OCI-LY3 (cell line): Measurements from ENCODE around the gene HMCN1.

ENCODE experiments used
- H2AFZ ChIP-seq: fragments of 200-600, 300-600 bp; shearing (Covaris generic); 2 replicates; pipeline ENCODE4 v1.6.0; 2014; ENCODE audit warnings: antibody characterized with exemption, low read depth, low read length
- H3K27ac ChIP-seq: fragments of 200-600, 300-600 bp; sonication (generic); 2 replicates; pipeline ENCODE4 v1.5.1; 2014; ENCODE audit warnings: mild to moderate bottlenecking, low read length, moderate library complexity, mixed read lengths
- H3K27me3 ChIP-seq: fragments of 200-600, 300-600 bp; sonication (generic); 2 replicates; pipeline ENCODE4 v1.6.1; 2014; ENCODE audit warnings: low read depth, low read length, mixed read lengths
- H3K36me3 ChIP-seq: fragments of 200-600, 300-600 bp; sonication (generic); replicated peaks from 2 replicates; pipeline ENCODE3; 2014; ENCODE audit warnings: low read depth, low read length, mixed read lengths
- H3K4me1 ChIP-seq: fragments of 300-600, 200-600 bp; sonication (generic); 2 replicates; pipeline ENCODE4 v1.6.1; 2014; ENCODE audit warnings: low read length, mixed read lengths
- H3K4me2 ChIP-seq: fragments of 200-600, 300-600 bp; sonication (generic); 2 replicates; pipeline ENCODE4 v1.6.1; 2014; ENCODE audit warnings: low read length, mixed read lengths
- H3K4me3 ChIP-seq: fragments of 300-600, 200-600 bp; sonication (generic); 2 replicates; pipeline ENCODE4 v1.5.1; 2014; ENCODE audit warnings: antibody characterized with exemption, mild to moderate bottlenecking, low read length, moderate library complexity
- H3K79me2 ChIP-seq: fragments of 300-600, 200-600 bp; shearing (Covaris generic); 2 replicates; pipeline ENCODE4 v1.6.1; 2014; ENCODE audit warnings: mild to moderate bottlenecking, low read length, mixed read lengths
- H3K9ac ChIP-seq: fragments of 300-600, 200-600 bp; shearing (Covaris generic); 2 replicates; pipeline ENCODE4 v1.6.0; 2014; ENCODE audit warnings: mild to moderate bottlenecking, low read length, moderate library complexity
- H3K9me3 ChIP-seq: fragments of 200-600, 300-600 bp; shearing (Covaris generic); 2 replicates; pipeline ENCODE4 v1.6.1; 2014; ENCODE audit warnings: low read length, mixed read lengths; ENCODE audit not compliant: insufficient read depth
- H4K20me1 ChIP-seq: fragments of 200-600, 300-600 bp; sonication (generic); 2 replicates; pipeline ENCODE4 v1.6.1; 2016; ENCODE audit warnings: low read length, mixed read lengths; ENCODE audit not compliant: insufficient read depth
- EZH2phosphoT487 ChIP-seq: fragments of 200-600 bp; shearing (Covaris generic); IDR thresholded peaks from 2 replicates; pipeline ENCODE4 v1.6.1; 2018; ENCODE audit warnings: antibody characterized with exemption, mixed run types, low read depth
- TF ChIP-seq, protein P1 (sequence below): fragments of 200-600, 300-600 bp; sonication (generic); IDR thresholded peaks from 2 replicates; pipeline ENCODE4 v1.5.1; 2014; ENCODE audit warnings: antibody characterized with exemption, low read length, low read depth

The HMCN1 gene

DNA sequence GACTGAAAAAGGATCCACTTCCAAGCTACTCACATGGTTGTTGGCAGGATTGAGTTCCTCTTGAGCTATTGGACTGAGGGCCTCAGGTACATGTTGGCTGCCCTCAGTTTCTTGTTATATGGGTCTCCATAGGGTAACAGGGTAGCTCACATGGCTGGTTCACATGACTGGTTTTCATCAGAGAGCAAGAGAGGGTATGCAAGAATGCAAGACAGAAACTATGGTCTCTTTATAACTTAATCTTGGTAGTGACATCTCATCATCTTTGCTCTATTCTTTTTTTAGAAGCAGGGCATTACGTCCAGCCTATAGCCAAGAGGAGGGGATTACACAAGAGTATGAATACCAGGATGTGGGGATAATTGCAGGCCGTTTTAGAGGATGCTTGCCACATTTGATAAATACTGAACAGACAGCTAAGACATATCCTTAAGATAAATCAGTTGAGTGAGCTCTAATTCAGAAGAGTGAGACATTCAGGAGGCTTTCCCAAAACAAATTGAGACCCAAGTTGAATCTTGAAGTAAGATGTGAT lies 100.2 kb downstream of the HMCN1 start:
- no peaks in the 10 kb centered on the region for H3K79me2 ChIP-seq
- no peaks in the 10 kb centered on the region for H3K27me3 ChIP-seq
- H3K9ac ChIP-seq: no peak overlapping the region
- H3K4me1 ChIP-seq: no peaks in the 10 kb centered on the region
- no peak overlapping the region for H3K4me2 ChIP-seq
- no peak overlapping the region for H2AFZ ChIP-seq
- no peak overlapping the region for H3K4me3 ChIP-seq
- no peaks in the 10 kb centered on the region for H3K9me3 ChIP-seq
- TF ChIP-seq, protein P1, sequence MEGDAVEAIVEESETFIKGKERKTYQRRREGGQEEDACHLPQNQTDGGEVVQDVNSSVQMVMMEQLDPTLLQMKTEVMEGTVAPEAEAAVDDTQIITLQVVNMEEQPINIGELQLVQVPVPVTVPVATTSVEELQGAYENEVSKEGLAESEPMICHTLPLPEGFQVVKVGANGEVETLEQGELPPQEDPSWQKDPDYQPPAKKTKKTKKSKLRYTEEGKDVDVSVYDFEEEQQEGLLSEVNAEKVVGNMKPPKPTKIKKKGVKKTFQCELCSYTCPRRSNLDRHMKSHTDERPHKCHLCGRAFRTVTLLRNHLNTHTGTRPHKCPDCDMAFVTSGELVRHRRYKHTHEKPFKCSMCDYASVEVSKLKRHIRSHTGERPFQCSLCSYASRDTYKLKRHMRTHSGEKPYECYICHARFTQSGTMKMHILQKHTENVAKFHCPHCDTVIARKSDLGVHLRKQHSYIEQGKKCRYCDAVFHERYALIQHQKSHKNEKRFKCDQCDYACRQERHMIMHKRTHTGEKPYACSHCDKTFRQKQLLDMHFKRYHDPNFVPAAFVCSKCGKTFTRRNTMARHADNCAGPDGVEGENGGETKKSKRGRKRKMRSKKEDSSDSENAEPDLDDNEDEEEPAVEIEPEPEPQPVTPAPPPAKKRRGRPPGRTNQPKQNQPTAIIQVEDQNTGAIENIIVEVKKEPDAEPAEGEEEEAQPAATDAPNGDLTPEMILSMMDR: no peak
- no peak for TF ChIP-seq EZH2phosphoT487
- H4K20me1 ChIP-seq: no peaks in the 10 kb centered on the region
- H3K36me3 ChIP-seq: no peaks in the 10 kb centered on the region
- H3K27ac ChIP-seq: no peak overlapping the region

DNA sequence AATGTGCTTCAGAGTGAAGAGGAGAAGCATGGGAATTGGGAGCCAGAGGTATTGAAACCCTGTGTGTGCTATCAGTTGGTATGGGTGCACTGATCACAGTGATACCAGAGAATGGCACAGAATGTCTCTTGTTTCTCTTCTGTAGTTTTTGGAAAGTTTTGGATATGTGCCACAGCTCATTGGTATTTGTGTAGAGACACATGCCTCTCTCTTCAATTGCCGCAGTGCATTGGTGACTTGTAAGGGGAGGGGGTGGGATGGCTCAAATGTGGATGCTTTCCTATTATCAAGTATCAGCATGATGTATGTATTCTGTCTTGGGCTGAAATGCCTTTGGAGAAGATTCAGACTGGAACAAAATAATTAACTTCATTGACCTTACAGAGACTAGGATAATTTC lies 101.0 kb downstream of the HMCN1 start:
- H3K4me1 ChIP-seq: no peaks in the 10 kb centered on the region
- H3K4me3 ChIP-seq: no peak overlapping the region
- no peak for TF ChIP-seq EZH2phosphoT487
- TF ChIP-seq, protein P1: no peak
- no peaks in the 10 kb centered on the region for H3K79me2 ChIP-seq
- no peaks in the 10 kb centered on the region for H4K20me1 ChIP-seq
- no peaks in the 10 kb centered on the region for H3K36me3 ChIP-seq
- no peak overlapping the region for H3K4me2 ChIP-seq
- H3K27ac ChIP-seq: no peak overlapping the region
- no peak overlapping the region for H3K9ac ChIP-seq
- no peaks in the 10 kb centered on the region for H3K27me3 ChIP-seq
- H3K9me3 ChIP-seq: no peaks in the 10 kb centered on the region
- no peak overlapping the region for H2AFZ ChIP-seq

DNA sequence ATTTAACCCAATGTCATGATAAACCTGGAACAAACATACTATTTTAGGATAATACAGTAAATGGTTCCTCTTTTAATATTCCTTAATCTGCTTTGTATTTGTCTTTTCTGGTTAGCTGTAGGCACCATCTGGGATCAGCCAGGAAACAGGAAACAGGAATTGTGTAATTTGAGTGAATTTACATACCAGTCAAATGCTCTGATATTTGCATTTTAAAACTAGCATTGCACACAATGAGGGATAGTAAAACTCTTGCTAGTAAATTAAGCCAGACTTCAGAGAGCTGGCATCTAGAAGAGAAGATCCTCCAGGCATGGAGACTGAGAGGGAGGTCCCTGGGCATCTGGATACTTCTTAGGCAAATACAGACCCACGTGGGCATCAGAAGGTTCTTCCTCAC lies 103.5 kb downstream of the HMCN1 start:
- Histone ChIP-seq H3K27me3 (no peaks in the 10 kb centered on the region), H3K79me2 (no peaks in the 10 kb centered on the region), H3K9ac (no peak overlapping the region), H3K27ac (no peak overlapping the region), H3K9me3 (no peaks in the 10 kb centered on the region), H3K36me3 (no peaks in the 10 kb centered on the region), H3K4me1 (no peaks in the 10 kb centered on the region), H4K20me1 (no peaks in the 10 kb centered on the region), H3K4me3 (no peak overlapping the region), H3K4me2 (no peak overlapping the region), H2AFZ (no peak overlapping the region)
- no peak for TF ChIP-seq EZH2phosphoT487
- TF ChIP-seq, protein P1: no peak

DNA sequence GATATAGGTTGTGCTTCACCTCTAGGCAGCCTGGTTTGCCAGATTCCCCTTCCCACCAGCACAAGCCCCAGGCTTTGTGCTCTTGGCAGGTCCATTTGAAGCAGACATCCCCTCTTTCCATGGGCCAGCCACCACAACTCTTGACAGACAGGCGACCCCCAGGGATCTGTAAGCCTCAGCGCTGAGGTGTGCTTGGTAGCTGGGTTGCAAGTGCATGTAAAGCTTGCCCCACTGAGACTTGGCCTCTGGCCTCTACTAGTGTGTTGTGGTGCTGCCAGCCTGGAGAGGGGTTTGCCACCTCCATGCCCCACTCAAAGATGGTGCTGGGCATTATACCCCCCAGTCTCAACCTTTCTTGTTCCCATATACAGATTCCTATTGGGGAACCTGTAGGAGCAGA lies 103.9 kb downstream of the HMCN1 start:
- H3K27ac ChIP-seq: no peak overlapping the region
- TF ChIP-seq, protein P1: no peak
- TF ChIP-seq EZH2phosphoT487: no peak

More for the DNA sequence above, 103.9 kb downstream of the HMCN1 start:
- Histone ChIP-seq H4K20me1 (no peaks in the 10 kb centered on the region), H3K9me3 (no peaks in the 10 kb centered on the region), H3K36me3 (no peaks in the 10 kb centered on the region), H3K4me1 (no peaks in the 10 kb centered on the region), H3K4me3 (no peak overlapping the region), H3K9ac (no peak overlapping the region), H3K4me2 (no peak overlapping the region), H3K27me3 (no peaks in the 10 kb centered on the region), H2AFZ (no peak overlapping the region), H3K79me2 (no peaks in the 10 kb centered on the region)
